Astrocyte (in vitro differentiated cells and primary cell): ENCODE measurements around the gene ZNF648. TPM values are rescaled to one million over a fixed set of nuclear protein-coding genes. Genes with fewer than 3 reads are reported as not detected.

Experiments
- DNase-seq: peaks from one replicate; pipeline ENCODE4 v3.0.0-alpha.2; 2010; ENCODE audit warnings: low read depth
- FAIRE-seq: peaks from 2 replicates; lab custom pipeline; 2011; peaks lifted over from hg19 to GRCh38; lab: Jason Lieb, UNC
- H2AFZ ChIP-seq: 2 replicates; pipeline ENCODE4 v1.6.0; 2012; ENCODE audit warnings: low read depth, low read length, inconsistent platforms
- H3K27ac ChIP-seq: 2 replicates; pipeline ENCODE4 v1.5.1; 2011; ENCODE audit warnings: low read depth, low read length, inconsistent platforms
- H3K27me3 ChIP-seq: 2 replicates; pipeline ENCODE4 v1.6.0; 2011; ENCODE audit warnings: low read length, inconsistent platforms; ENCODE audit not compliant: insufficient read depth
- H3K36me3 ChIP-seq: 2 replicates; pipeline ENCODE4 v1.5.1; 2011; ENCODE audit warnings: low read length, inconsistent platforms; ENCODE audit not compliant: insufficient read depth
- H3K4me1 ChIP-seq: 2 replicates; pipeline ENCODE4 v1.5.1; 2011; ENCODE audit warnings: low read length, inconsistent platforms; ENCODE audit not compliant: insufficient read depth
- H3K4me2 ChIP-seq: 2 replicates; pipeline ENCODE4 v1.6.0; 2012; ENCODE audit warnings: low read length, inconsistent platforms
- H3K4me3 ChIP-seq: 2 replicates; pipeline ENCODE4 v1.5.1; 2011; ENCODE audit warnings: low read depth, mild to moderate bottlenecking, low read length, inconsistent platforms; ENCODE audit not compliant: insufficient read depth
- H3K79me2 ChIP-seq: 2 replicates; pipeline ENCODE4 v1.6.0; 2012; ENCODE audit warnings: mild to moderate bottlenecking, low read length, inconsistent platforms; ENCODE audit not compliant: insufficient read depth
- H3K9ac ChIP-seq: 2 replicates; pipeline ENCODE4 v1.6.0; 2012; ENCODE audit warnings: mild to moderate bottlenecking, low read length, inconsistent platforms
- H3K9me3 ChIP-seq: 2 replicates; pipeline ENCODE4 v1.5.1; 2012; ENCODE audit warnings: low read depth, mild to moderate bottlenecking, low read length, inconsistent platforms; ENCODE audit not compliant: insufficient read depth
- H4K20me1 ChIP-seq: 2 replicates; pipeline ENCODE4 v1.6.0; 2012; ENCODE audit warnings: low read length, inconsistent platforms; ENCODE audit not compliant: insufficient read depth
- H3K27ac Mint-ChIP-seq: one replicate; pipeline ENCODE4 v1.8.0; 2021; ENCODE audit warnings: mild to moderate bottlenecking, mixed read lengths; ENCODE audit not compliant: unreplicated experiment
- H3K27me3 Mint-ChIP-seq: one replicate; pipeline ENCODE4 v1.8.0; 2021; ENCODE audit warnings: low read depth, mixed read lengths; ENCODE audit not compliant: unreplicated experiment
- H3K36me3 Mint-ChIP-seq: one replicate; pipeline ENCODE4 v1.8.0; 2021; ENCODE audit warnings: low read depth, mixed read lengths; ENCODE audit not compliant: unreplicated experiment
- H3K4me1 Mint-ChIP-seq: one replicate; pipeline ENCODE4 v1.8.0; 2021; ENCODE audit warnings: low read depth, mixed read lengths; ENCODE audit not compliant: unreplicated experiment
- H3K4me3 Mint-ChIP-seq: one replicate; pipeline ENCODE4 v1.8.0; 2021; ENCODE audit warnings: mild to moderate bottlenecking, moderate library complexity, mixed read lengths; ENCODE audit not compliant: unreplicated experiment
- H3K9me3 Mint-ChIP-seq: one replicate; pipeline ENCODE4 v1.8.0; 2021; ENCODE audit warnings: mild to moderate bottlenecking, mixed read lengths; ENCODE audit not compliant: unreplicated experiment
- CTCF ChIP-seq: IDR thresholded peaks from 2 replicates; pipeline ENCODE4 v1.5.1; 2011; ENCODE audit warnings: low read depth, mild to moderate bottlenecking, inconsistent platforms, low read length, moderate library complexity; ENCODE audit not compliant: insufficient read depth
- EZH2 ChIP-seq: IDR thresholded peaks from 2 replicates; pipeline ENCODE4 v1.6.1; 2012; ENCODE audit warnings: mild to moderate bottlenecking, low read length, inconsistent platforms; ENCODE audit not compliant: insufficient read depth
- total RNA-seq: library from RNA; stranded (reverse); gene quantifications from 2 replicates; pipeline ENCODE4 v1.2.1, GENCODE V29; 2021

The ZNF648 gene
- total RNA-seq, 1 donor from 2014 or later: not detected

- DNase-seq: no peak
- Histone ChIP-seq H3K4me3 (no peak overlapping the region), H3K4me2 (no peak overlapping the region), H3K27ac (no peak overlapping the region), H3K79me2 (no peaks in the 10 kb centered on the region), H3K9me3 (no peaks in the 10 kb centered on the region), H3K27me3 (peaks cover 12% of the 10 kb centered on the region), H4K20me1 (no peaks in the 10 kb centered on the region), H3K36me3 (no peaks in the 10 kb centered on the region), H2AFZ (no peak overlapping the region), H3K9ac (no peak overlapping the region), H3K4me1 (no peaks in the 10 kb centered on the region)
- H3K4me1 Mint-ChIP-seq: peaks cover 6% of the 10 kb centered on the region
- no peak overlapping the region for H3K27ac Mint-ChIP-seq
- H3K27me3 Mint-ChIP-seq: peaks cover 15% of the 10 kb centered on the region
- no peaks in the 10 kb centered on the region for H3K9me3 Mint-ChIP-seq
- TF ChIP-seq CTCF (no peak), EZH2 (no peak)
- no peak for FAIRE-seq
- no peaks in the 10 kb centered on the region for H3K36me3 Mint-ChIP-seq
- H3K4me3 Mint-ChIP-seq: no peak overlapping the region
These were observed 24.6 kb upstream of the ZNF648 start for GRCh38 chr1:182086136-182086535.

GRCh38 chr1:182085726-182086125 is 24.2 kb upstream of the ZNF648 start:
- FAIRE-seq (no peak), DNase-seq (no peak)
- H3K4me3 Mint-ChIP-seq: no peak overlapping the region
- H3K9me3 ChIP-seq: no peaks in the 10 kb centered on the region
- peaks cover 15% of the 10 kb centered on the region for H3K27me3 Mint-ChIP-seq
- TF ChIP-seq EZH2 (no peak), CTCF (no peak)
- H3K4me2 ChIP-seq: no peak overlapping the region
- H3K27ac ChIP-seq: no peak overlapping the region
- no peak overlapping the region for H3K4me3 ChIP-seq
- H3K27ac Mint-ChIP-seq: no peak overlapping the region
- no peak overlapping the region for H2AFZ ChIP-seq
- H3K9ac ChIP-seq: no peak overlapping the region
- no peaks in the 10 kb centered on the region for H3K36me3 ChIP-seq
- peaks cover 6% of the 10 kb centered on the region for H3K4me1 Mint-ChIP-seq
- no peaks in the 10 kb centered on the region for H3K4me1 ChIP-seq
- H3K27me3 ChIP-seq: peaks cover 9% of the 10 kb centered on the region
- H3K9me3 Mint-ChIP-seq: no peaks in the 10 kb centered on the region
- H3K79me2 ChIP-seq: no peaks in the 10 kb centered on the region
- no peaks in the 10 kb centered on the region for H4K20me1 ChIP-seq
- no peaks in the 10 kb centered on the region for H3K36me3 Mint-ChIP-seq

- peak overlapping the region; percentile 35 for H3K4me2 ChIP-seq
- H3K4me1 ChIP-seq: no peaks in the 10 kb centered on the region
- Mint-ChIP-seq H3K9me3 (no peaks in the 10 kb centered on the region), H3K27ac (peak overlapping the region; percentile 59), H3K27me3 (peaks cover 12% of the 10 kb centered on the region), H3K4me3 (no peak overlapping the region), H3K36me3 (no peaks in the 10 kb centered on the region), H3K4me1 (peaks cover 6% of the 10 kb centered on the region)
- no peaks in the 10 kb centered on the region for H3K27me3 ChIP-seq
- DNase-seq (peak; percentile 40), FAIRE-seq (peak; percentile 34)
- H2AFZ ChIP-seq: peak overlapping the region; percentile 19
- no peaks in the 10 kb centered on the region for H3K79me2 ChIP-seq
- H3K27ac ChIP-seq: no peak overlapping the region
- peak; percentile 68 for TF ChIP-seq CTCF
- TF ChIP-seq EZH2: no peak
- no peaks in the 10 kb centered on the region for H4K20me1 ChIP-seq
- H3K9me3 ChIP-seq: no peaks in the 10 kb centered on the region
- H3K9ac ChIP-seq: no peak overlapping the region
- no peaks in the 10 kb centered on the region for H3K36me3 ChIP-seq
- no peak overlapping the region for H3K4me3 ChIP-seq
These were observed 23.2 kb upstream of the ZNF648 start for GRCh38 chr1:182084487-182085316.
